ENCODE measurements around the gene FOXL3. TPM values are rescaled to one million over a fixed set of nuclear protein-coding genes. Genes with fewer than 3 reads are reported as not detected.
A peak's percentile ranks its signal among the peaks of the same experiment; 100 is the strongest.
"Not testable (repeated sequence)": the region's sequence is repeated elsewhere in the genome, so short reads cannot be mapped to it uniquely, and the experiment has no call there.

FOXL3 gene
- total RNA-seq, 1 donor from 2014 or later: not detected

GRCh38 chr7:332020-332517 is 42.1 kb downstream of the FOXL3 start:
- no peaks in the 10 kb centered on the region for H3K9me3 ChIP-seq (replicated peaks)
- H3K4me1 ChIP-seq: peaks cover 15% of the 10 kb centered on the region
- intact Hi-C loops (cut with micrococcal nuclease): loop anchor here (5.0 kb wide), 1 partner anchor 440 kb away; no protein-coding TSS in a partner anchor
- peak overlapping the region; percentile 85 for H3K27ac ChIP-seq (replicated peaks)
- no peaks in the 10 kb centered on the region for H3K36me3 ChIP-seq
- peak overlapping the region; percentile 66 for H3K4me3 ChIP-seq
- H3K27me3 ChIP-seq (ENCODE audit: low read depth): peaks cover 31% of the 10 kb centered on the region
- DNase-seq: no peak
- TF ChIP-seq CTCF (IDR thresholded peaks at IDR 0.05; ENCODE audit: borderline replicate concordance): no peak

- Histone ChIP-seq H3K9me3 (replicated peaks) (no peaks in the 10 kb centered on the region), H3K27me3 (ENCODE audit: low read depth) (peaks cover 30% of the 10 kb centered on the region), H3K36me3 (no peaks in the 10 kb centered on the region), H3K4me3 (peak overlapping the region; percentile 66), H3K4me1 (peaks cover 15% of the 10 kb centered on the region), H3K27ac (replicated peaks) (peak overlapping the region; percentile 85)
- intact Hi-C loops (cut with micrococcal nuclease): loop anchor here (5.0 kb wide), 1 partner anchor 439 kb away; no protein-coding TSS in a partner anchor
- peak; percentile 84 for DNase-seq
- peak; percentile 91 for TF ChIP-seq CTCF (IDR thresholded peaks at IDR 0.05; ENCODE audit: borderline replicate concordance)
Observed at GRCh38 chr7:332646-333392, 42.8 kb downstream of the FOXL3 start.

- Histone ChIP-seq H3K36me3 (no peaks in the 10 kb centered on the region), H3K4me3 (peak overlapping the region; percentile 66), H3K27ac (replicated peaks) (peak overlapping the region; percentile 85), H3K4me1 (peaks cover 15% of the 10 kb centered on the region), H3K27me3 (ENCODE audit: low read depth) (peaks cover 24% of the 10 kb centered on the region), H3K9me3 (replicated peaks) (no peaks in the 10 kb centered on the region)
- DNase-seq: peak; percentile 82
- no peak for TF ChIP-seq CTCF (IDR thresholded peaks at IDR 0.05; ENCODE audit: borderline replicate concordance)
- intact Hi-C loops (cut with micrococcal nuclease): loop anchor here (5.0 kb wide), 1 partner anchor 439 kb away; no protein-coding TSS in a partner anchor
Observed at GRCh38 chr7:333393-333764, 43.4 kb downstream of the FOXL3 start.

- Histone ChIP-seq H3K9me3 (replicated peaks) (no peaks in the 10 kb centered on the region), H3K27ac (replicated peaks) (no peak overlapping the region), H3K36me3 (no peaks in the 10 kb centered on the region), H3K27me3 (ENCODE audit: low read depth) (peaks cover 15% of the 10 kb centered on the region), H3K4me1 (peaks cover 15% of the 10 kb centered on the region), H3K4me3 (no peak overlapping the region)
- DNase-seq: no peak
- TF ChIP-seq CTCF (IDR thresholded peaks at IDR 0.05; ENCODE audit: borderline replicate concordance): no peak
- intact Hi-C loops (cut with micrococcal nuclease): loop anchor here (5.0 kb wide), 1 partner anchor 438 kb away; no protein-coding TSS in a partner anchor
Observed at GRCh38 chr7:334618-335357, 44.8 kb downstream of the FOXL3 start.

GRCh38 chr7:335358-336148 is 45.6 kb downstream of the FOXL3 start:
- peaks cover 18% of the 10 kb centered on the region for H3K4me1 ChIP-seq
- no peak for TF ChIP-seq CTCF (IDR thresholded peaks at IDR 0.05; ENCODE audit: borderline replicate concordance)
- H3K4me3 ChIP-seq: no peak overlapping the region
- intact Hi-C loops (cut with micrococcal nuclease): no loop called here
- H3K36me3 ChIP-seq: no peaks in the 10 kb centered on the region
- peaks cover 7% of the 10 kb centered on the region for H3K27me3 ChIP-seq (ENCODE audit: low read depth)
- H3K27ac ChIP-seq (replicated peaks): no peak overlapping the region
- no peaks in the 10 kb centered on the region for H3K9me3 ChIP-seq (replicated peaks)
- no peak for DNase-seq

GRCh38 chr7:336149-336533 is 46.2 kb downstream of the FOXL3 start:
- H3K4me3 ChIP-seq; H3K27me3 ChIP-seq (ENCODE audit: low read depth); H3K36me3 ChIP-seq; H3K27ac ChIP-seq (replicated peaks); H3K9me3 ChIP-seq (replicated peaks); DNase-seq; intact Hi-C loops (cut with micrococcal nuclease): not testable (repeated sequence)
- H3K4me1 ChIP-seq: peaks cover 24% of the 10 kb centered on the region

All from left ventricle myocardium inferior (tissue), 1 donor.